ELF-1 (cell line): ENCODE results near the gene INPP4B.
A peak's percentile ranks its signal among the peaks of the same experiment; 100 is the strongest.

Source experiments
- DNase-seq: peaks from one replicate; pipeline ENCODE4 v3.0.0-alpha.2; 2016; ENCODE audit warnings: low read depth, low spot score

The INPP4B gene

GRCh38 chr4:142352712-142353111, 493.4 kb downstream of the INPP4B start:
- DNase-seq, result no peak

- no peak for DNase-seq
Observed at GRCh38 chr4:142351958-142352357, 494.1 kb downstream of the INPP4B start.

- no peak for DNase-seq
Observed at GRCh38 chr4:142350871-142351270, 495.2 kb downstream of the INPP4B start.

DNA sequence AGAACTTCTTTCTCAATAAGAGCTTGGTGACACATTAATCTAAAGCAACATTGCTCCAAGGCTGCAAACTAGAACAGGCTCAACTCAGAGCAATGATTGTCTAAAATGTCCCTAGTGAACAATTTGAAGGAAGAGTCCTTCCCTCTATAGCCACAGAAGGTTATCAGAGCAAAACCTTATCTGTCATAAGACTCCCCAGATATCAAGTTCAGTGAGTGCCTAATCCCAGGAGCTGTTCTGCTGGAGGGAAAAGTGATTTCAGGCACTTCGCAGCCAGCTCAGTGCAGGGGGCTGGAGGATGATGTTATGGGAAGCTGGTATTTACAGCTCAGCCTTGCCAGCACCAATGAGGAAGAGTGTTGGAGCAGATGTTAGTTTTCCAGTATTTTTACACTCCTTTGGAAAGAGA, 497.5 kb downstream of the INPP4B start:
- DNase-seq, result peak; percentile 14

DNA sequence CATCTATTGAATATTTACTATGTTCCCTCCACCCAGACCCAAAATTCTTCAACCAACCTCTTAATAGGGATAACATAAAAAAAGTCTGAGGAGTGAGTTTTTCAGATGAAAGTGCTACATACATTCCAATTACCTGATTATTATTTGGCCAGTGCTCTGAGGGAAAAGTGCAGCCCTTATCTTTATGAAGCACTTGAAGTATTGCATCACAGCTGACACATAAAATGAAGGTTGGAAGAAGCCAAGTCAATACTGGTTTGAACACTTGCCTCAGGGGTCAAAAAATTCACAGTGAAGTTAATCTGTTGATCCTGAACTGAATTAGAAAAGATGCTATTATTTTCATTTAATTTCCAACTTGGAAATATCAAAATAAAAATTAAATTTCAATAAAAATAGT, 498.9 kb downstream of the INPP4B start:
- DNase-seq, result no peak

DNA sequence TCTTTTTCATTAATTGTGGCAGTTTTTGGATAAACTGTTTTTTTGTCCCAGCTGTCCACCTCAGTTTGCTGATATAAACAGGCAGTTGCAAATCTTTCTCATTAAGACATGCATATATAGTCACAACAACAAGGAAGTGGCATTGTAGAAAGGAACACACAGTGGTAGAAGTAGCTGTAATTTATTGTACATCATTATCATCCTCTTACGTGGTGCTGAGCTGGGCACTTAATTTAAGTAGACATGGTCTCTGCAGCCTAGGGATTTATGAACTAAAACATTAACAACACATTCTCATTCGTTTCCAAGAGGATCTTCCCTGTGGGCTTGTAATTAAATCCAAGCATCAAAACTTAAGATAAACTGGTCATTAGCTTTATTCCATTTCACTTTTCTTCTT, 500.2 kb downstream of the INPP4B start:
- no peak for DNase-seq

DNA sequence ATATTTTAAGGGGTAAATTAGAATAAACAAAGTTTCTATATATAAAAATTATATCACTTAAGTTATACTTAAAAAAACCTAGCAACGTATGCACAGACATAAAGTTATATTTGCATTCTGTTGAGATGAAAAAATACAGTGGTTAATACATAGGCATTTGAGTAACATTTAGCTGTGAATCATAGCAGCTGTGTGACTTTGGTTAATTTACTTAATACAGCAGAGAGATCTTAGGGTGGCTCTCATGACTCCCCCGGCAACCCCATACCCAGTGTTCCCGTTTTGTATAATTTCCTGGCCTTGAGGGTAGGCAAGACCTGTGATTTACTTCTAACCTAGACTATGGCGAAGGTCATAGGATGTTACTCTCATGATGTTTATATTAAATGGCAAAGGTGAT, 504.8 kb downstream of the INPP4B start:
- no peak for DNase-seq

DNA sequence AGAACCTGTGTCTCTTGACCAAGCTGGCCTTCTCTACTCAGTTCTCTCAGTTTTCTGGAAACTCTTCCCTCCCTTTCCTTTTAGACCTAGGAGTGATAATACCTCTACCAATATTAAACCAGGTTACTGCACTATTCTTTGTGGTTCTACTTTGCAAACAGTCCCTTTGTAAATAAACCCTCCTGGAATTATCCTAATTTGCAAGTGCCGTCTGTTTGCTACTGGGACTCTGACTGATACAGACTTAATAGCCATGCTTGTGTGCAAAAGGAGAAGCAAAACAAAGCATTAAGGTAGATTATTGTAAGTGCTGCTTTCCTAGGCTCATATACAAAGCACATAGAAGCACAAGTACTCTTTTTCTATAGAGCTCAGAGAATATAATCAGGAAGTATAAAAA, 507.0 kb downstream of the INPP4B start:
- no peak for DNase-seq

DNA sequence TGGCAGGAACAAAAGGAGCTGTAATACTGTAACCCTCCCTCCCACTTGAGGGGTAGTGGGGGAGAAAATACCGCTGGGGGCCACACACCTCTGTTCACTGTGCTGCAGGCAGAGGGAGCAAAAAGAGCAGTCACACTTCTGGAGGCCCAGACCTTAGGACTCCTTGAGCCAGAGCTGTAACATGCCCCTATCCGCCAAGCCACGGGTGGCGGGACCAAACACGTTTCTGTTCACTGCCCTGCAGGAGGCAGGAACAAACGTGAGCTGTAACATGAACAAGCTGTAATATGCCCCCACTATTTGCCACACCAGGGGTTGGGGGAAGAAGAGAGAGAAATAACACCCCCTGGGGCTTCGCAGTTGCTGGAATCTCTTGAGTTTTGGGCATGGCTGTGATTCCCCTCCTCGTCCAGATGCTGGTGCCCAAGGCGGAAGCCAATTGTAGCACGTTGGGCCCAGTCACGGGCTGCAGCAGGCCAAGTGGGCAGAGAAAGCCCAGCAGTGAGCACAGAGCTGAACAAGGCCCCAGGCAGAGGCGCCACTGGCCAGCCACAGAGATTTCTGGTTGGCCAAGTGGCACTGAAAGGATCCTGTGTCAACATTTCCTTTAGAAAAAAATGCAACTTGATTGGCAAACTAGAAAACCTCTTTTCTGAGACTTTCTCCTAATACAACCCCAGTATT, 509.7 kb downstream of the INPP4B start:
- no peak for DNase-seq

GRCh38 chr4:142334931-142335330, 511.2 kb downstream of the INPP4B start:
- no peak for DNase-seq

- no peak for DNase-seq
Observed at GRCh38 chr4:142331646-142332045, 514.5 kb downstream of the INPP4B start.

DNA sequence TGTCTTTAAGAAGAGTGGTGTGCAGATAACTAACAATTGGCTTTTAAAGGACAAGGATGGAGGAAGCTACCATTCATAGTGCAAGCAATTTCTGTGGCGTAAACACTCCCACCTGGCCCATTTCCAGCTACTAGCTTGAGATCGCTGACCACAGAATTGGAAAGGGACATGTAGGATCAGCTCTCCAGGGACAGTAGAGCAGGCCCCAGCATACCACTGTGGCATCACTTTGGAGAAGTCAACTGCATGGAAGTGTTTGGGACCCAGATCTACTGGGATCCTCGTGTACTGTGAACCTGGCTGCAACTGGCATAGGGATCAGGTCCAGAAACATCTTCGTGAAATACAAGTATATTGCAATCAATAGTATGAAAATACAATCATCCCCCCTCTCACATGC, 515.0 kb downstream of the INPP4B start:
- DNase-seq, result no peak

- no peak for DNase-seq
Observed at GRCh38 chr4:142330311-142330710, 515.8 kb downstream of the INPP4B start.

DNA sequence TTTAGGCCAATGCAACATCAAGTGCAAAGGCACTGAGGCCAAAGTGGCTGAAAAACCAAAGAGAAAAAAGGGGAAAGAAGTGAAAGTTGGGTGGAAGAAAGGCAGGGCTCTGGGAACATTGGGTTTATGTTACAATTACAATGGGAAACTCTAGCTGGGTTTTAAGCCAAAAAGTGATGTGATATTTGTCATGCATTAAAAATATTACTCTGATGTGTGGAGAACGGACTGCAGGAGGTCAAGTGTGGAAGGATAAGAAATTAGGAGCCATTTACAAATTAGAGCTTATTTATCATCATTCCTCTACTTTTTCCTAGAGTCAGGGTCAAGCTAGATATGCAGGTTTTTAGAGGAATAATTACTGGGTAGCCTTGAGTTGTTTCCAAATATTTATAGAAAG, 516.8 kb downstream of the INPP4B start:
- DNase-seq, result no peak

DNA sequence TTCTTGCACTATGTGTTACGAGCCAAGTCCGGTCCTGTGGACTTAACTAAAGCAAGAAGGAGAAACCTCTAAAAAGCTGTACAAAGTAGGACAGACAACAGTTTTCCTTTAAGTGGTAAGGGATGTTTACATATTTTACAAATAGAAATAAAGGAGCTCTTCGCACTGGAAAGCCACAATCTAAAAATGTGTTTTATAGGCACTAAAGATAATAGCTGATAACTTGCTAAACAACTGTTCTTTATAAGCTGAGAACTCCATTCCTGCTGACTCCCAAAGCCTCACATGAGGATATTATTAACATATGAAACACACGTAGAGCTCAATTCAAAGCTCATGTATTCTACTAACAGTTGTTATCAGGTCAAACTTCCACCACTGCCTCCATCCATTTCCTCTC, 519.9 kb downstream of the INPP4B start:
- DNase-seq, result no peak

GRCh38 chr4:142324572-142324971, 521.5 kb downstream of the INPP4B start:
- peak; percentile 18 for DNase-seq

DNA sequence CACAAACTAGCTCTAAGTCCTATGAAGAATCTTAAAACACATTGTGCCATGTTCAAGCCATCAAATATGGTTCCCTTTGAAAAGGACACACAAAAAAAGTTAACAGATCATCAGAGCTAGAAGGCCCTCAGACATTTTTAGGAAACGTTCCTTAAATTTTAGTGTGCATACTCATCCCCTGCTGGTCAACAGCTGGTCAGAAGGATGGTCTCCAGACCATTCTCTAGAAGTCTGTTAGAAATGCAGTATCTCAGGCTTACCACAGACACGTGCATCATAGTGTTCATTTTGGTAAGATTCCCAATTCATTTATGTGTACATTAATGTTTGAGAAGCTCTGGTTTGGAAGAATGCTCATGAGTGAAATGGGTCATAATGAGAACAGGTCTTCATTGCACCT, 523.1 kb downstream of the INPP4B start:
- DNase-seq, result no peak

DNA sequence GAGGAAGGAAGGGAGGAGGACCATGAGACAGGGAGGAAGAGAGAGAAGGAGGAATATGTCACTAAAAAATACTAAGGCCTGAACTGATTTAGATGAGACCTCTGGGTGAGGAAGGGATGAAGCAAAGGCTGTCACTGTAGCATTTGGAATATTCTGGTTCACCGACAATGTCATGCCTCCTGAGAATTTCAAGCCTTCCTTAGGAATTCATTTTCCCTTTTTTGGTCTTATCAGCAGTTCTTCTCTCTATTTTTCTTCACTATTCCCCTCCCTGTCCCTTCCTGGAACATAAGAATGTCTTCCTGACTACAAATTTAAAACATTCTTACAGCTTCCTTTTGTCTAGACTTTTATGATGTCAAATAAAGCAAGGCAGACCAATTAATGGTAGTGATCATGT, 527.8 kb downstream of the INPP4B start:
- DNase-seq, result no peak

- DNase-seq, result no peak
Observed at GRCh38 chr4:142316913-142317312, 529.2 kb downstream of the INPP4B start.

- no peak for DNase-seq
Observed at GRCh38 chr4:142316025-142316424, 530.1 kb downstream of the INPP4B start.

- no peak for DNase-seq
Observed at GRCh38 chr4:142314686-142315085, 531.4 kb downstream of the INPP4B start.

DNA sequence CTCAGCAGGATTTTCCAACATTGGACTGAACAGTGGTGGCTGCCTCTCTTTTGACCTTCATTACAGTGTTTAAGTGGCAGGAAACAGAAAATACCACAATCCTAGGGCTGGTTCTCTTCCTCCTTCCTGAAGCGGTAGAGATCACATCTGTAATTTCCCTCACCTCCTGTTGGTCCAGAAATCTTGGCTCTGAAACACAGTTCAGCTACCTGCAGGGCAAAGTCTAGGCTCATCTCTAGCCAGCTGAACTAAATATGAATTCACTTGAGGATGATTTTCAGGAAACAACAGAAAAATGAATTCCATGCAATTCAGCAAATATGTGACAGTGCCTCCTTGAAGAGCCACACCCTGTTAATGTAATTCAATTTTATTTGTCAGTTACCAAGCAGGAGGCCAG, 531.9 kb downstream of the INPP4B start:
- no peak for DNase-seq

GRCh38 chr4:142312391-142312790, 533.7 kb downstream of the INPP4B start:
- no peak for DNase-seq

DNA sequence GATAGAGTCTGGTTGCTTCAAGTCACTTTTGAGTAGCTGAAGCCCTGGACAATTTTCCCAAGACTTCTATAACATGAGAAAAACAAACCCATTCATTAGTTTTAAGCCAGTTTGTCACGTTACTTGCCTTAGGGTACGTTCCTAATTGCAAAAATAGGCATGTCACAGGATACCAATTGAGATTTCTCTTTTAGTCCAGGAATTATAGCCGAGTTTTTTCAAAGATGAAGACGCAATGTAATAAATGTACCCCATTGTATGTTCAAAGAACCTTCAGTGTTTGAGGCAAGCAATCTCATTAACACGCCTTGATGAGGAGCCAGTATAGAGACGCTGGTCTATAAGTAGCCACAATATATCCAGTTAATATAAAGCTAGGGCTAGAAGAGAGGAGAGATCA, 534.2 kb downstream of the INPP4B start:
- DNase-seq, result no peak
